HL-60 (cell line): ENCODE data around the gene COL25A1.

Experiments
- DNase-seq, 2 experiments: peaks; one replicate each; pipeline ENCODE4 v3.0.0-alpha.2; 2010 to 2020; ENCODE audit warnings: low read depth in 1 of 2, low spot score in 1 of 2
- H3K27ac ChIP-seq: fragments of 250-450 bp; sonication (Bioruptor Pico); replicated peaks from 2 replicates; pipeline ENCODE4 v1.5.1; 2020; ENCODE audit warnings: mild to moderate bottlenecking, moderate library complexity
- H3K27me3 ChIP-seq: fragments of 250-450 bp; sonication (Bioruptor Pico); 2 replicates; pipeline ENCODE4 v1.5.1; 2021; ENCODE audit warnings: mild to moderate bottlenecking, moderate library complexity; ENCODE audit not compliant: insufficient read depth, poor library complexity, severe bottlenecking
- H3K4me3 ChIP-seq: replicated peaks from 2 replicates; pipeline ENCODE4 v1.5.1; 2011; ENCODE audit warnings: mild to moderate bottlenecking, control low read depth, low read length; ENCODE audit not compliant: insufficient read depth
- CTCF ChIP-seq: IDR thresholded peaks from one replicate; pipeline ENCODE4 v1.5.1; 2011; ENCODE audit warnings: low read length, control low read depth, inconsistent platforms; ENCODE audit not compliant: insufficient read depth
- GABPA ChIP-seq: IDR thresholded peaks from 2 replicates; pipeline ENCODE4 v1.6.1; 2012; ENCODE audit warnings: low read depth
- POLR2AphosphoS5 ChIP-seq: IDR thresholded peaks from 2 replicates; pipeline ENCODE4 v1.6.1; 2012; ENCODE audit warnings: low read depth
- REST ChIP-seq: IDR thresholded peaks from 2 replicates; pipeline ENCODE4 v1.6.1; 2012; ENCODE audit warnings: low read depth; ENCODE audit not compliant: insufficient replicate concordance
- SPI1 ChIP-seq: IDR thresholded peaks from 2 replicates; pipeline ENCODE4 v1.6.1; 2012; ENCODE audit warnings: low read depth, mild to moderate bottlenecking, borderline replicate concordance

Gene COL25A1

GRCh38 chr4:109177096-109177810 is 125.2 kb downstream of the COL25A1 start:
- Histone ChIP-seq H3K4me3 (no peak overlapping the region), H3K27ac (no peak overlapping the region), H3K27me3 (no peaks in the 10 kb centered on the region)
- TF ChIP-seq CTCF = no peak
- TF ChIP-seq POLR2AphosphoS5 = no peak
- no peak for TF ChIP-seq GABPA
- TF ChIP-seq SPI1 = no peak
- no peak for TF ChIP-seq REST
- DNase-seq = no peak

- no peak for TF ChIP-seq GABPA
- no peak for TF ChIP-seq POLR2AphosphoS5
- TF ChIP-seq REST = no peak
- TF ChIP-seq CTCF = no peak
- no peak for TF ChIP-seq SPI1
- no peak for DNase-seq
- H3K27me3 ChIP-seq = no peaks in the 10 kb centered on the region
These were observed 128.1 kb downstream of the COL25A1 start for GRCh38 chr4:109174224-109174953.

GRCh38 chr4:109172301-109172700 is 130.2 kb downstream of the COL25A1 start:
- H3K4me3 ChIP-seq = no peak overlapping the region
- DNase-seq = no peak
- no peaks in the 10 kb centered on the region for H3K27me3 ChIP-seq
- TF ChIP-seq CTCF (no peak), SPI1 (no peak), GABPA (no peak), POLR2AphosphoS5 (no peak), REST (no peak)
- no peak overlapping the region for H3K27ac ChIP-seq

More at GRCh38 chr4:109174224-109174953, 128.1 kb downstream of the COL25A1 start:
- Histone ChIP-seq H3K4me3 (no peak overlapping the region), H3K27ac (no peak overlapping the region)
